ENCODE results near the gene UBTF.

DNA sequence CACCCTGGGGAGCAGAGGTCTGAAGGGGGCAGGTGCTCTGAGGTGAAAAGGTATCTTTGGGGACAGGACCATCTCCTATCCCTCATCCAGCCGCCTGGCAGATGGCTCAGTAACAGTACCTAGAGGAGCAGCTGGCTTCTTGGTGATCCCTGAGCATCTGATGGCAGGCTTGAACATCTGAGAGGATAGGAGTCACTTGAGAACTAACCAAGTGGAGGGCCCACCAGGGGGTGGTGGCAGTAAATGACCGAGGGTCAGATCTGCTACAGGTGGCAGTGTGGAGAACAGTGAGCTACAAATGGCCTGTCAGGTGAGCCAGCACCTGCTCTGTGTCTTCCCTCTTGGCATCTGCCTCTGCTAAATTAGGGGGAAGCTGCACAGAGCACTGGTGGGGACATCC is 64.0 kb downstream of the UBTF start:
- TF ChIP-seq EZH2 (IDR thresholded peaks at IDR 0.05) (no peak), POLR2AphosphoS5 (IDR thresholded peaks at IDR 0.05; ENCODE audit: borderline replicate concordance, low read depth, low read length) (no peak)

Data from SK-N-MC (cell line).